ENCODE measurements around the gene RORC.
A peak's percentile ranks its signal among the peaks of the same experiment; 100 is the strongest.

RORC gene

GRCh38 chr1:151847867-151848596, 16.4 kb upstream of the RORC start:
- no peaks in the 10 kb centered on the region for H3K36me3 ChIP-seq (ENCODE audit: control insufficient read depth, insufficient read depth, low read length)
- H3K27ac ChIP-seq (ENCODE audit: low read depth, low read length), result no peak overlapping the region
- H3K4me1 ChIP-seq (ENCODE audit: control insufficient read depth, insufficient read depth, low read length), result peaks cover 18% of the 10 kb centered on the region
- H3K9ac ChIP-seq (ENCODE audit: low read length), result no peak overlapping the region
- H3K9me3 ChIP-seq (ENCODE audit: control insufficient read depth, insufficient read depth, low read depth, low read length), result no peaks in the 10 kb centered on the region
- H3K4me3 ChIP-seq (ENCODE audit: low read depth, low read length), result no peak overlapping the region
- H3K27me3 ChIP-seq (ENCODE audit: control insufficient read depth, insufficient read depth, low read length), result peaks cover 17% of the 10 kb centered on the region; the same call in 1 of the 2 replicates

- Histone ChIP-seq H3K27ac (ENCODE audit: low read depth, low read length) (no peak overlapping the region), H3K9me3 (ENCODE audit: control insufficient read depth, insufficient read depth, low read depth, low read length) (no peaks in the 10 kb centered on the region), H3K4me1 (ENCODE audit: control insufficient read depth, insufficient read depth, low read length) (peaks cover 18% of the 10 kb centered on the region), H3K27me3 (ENCODE audit: control insufficient read depth, insufficient read depth, low read length) (peaks cover 8% of the 10 kb centered on the region; the same call in 1 of the 2 replicates), H3K4me3 (ENCODE audit: low read depth, low read length) (no peak overlapping the region), H3K9ac (ENCODE audit: low read length) (peak overlapping the region; percentile 6), H3K36me3 (ENCODE audit: control insufficient read depth, insufficient read depth, low read length) (no peaks in the 10 kb centered on the region)
Observed at GRCh38 chr1:151846686-151847237, 15.2 kb upstream of the RORC start.

GRCh38 chr1:151846062-151846568, 14.5 kb upstream of the RORC start:
- H3K9me3 ChIP-seq (ENCODE audit: control insufficient read depth, insufficient read depth, low read depth, low read length), result no peaks in the 10 kb centered on the region
- peaks cover 6% of the 10 kb centered on the region; the same call in 1 of the 2 replicates for H3K27me3 ChIP-seq (ENCODE audit: control insufficient read depth, insufficient read depth, low read length)
- no peak overlapping the region for H3K27ac ChIP-seq (ENCODE audit: low read depth, low read length)
- peaks cover 18% of the 10 kb centered on the region for H3K4me1 ChIP-seq (ENCODE audit: control insufficient read depth, insufficient read depth, low read length)
- no peaks in the 10 kb centered on the region for H3K36me3 ChIP-seq (ENCODE audit: control insufficient read depth, insufficient read depth, low read length)
- no peak overlapping the region for H3K4me3 ChIP-seq (ENCODE audit: low read depth, low read length)
- peak overlapping the region; percentile 6 for H3K9ac ChIP-seq (ENCODE audit: low read length)

- Histone ChIP-seq H3K27me3 (ENCODE audit: control insufficient read depth, insufficient read depth, low read length) (peaks cover 26% of the 10 kb centered on the region), H3K4me1 (ENCODE audit: control insufficient read depth, insufficient read depth, low read length) (peaks cover 29% of the 10 kb centered on the region), H3K9me3 (ENCODE audit: control insufficient read depth, insufficient read depth, low read depth, low read length) (no peaks in the 10 kb centered on the region), H3K4me3 (ENCODE audit: low read depth, low read length) (no peak overlapping the region), H3K27ac (ENCODE audit: low read depth, low read length) (no peak overlapping the region), H3K36me3 (ENCODE audit: control insufficient read depth, insufficient read depth, low read length) (no peaks in the 10 kb centered on the region), H3K9ac (ENCODE audit: low read length) (no peak overlapping the region)
Observed at GRCh38 chr1:151843398-151843797, 11.8 kb upstream of the RORC start.

- no peak overlapping the region for H3K4me3 ChIP-seq (ENCODE audit: low read depth, low read length)
- H3K27me3 ChIP-seq (ENCODE audit: control insufficient read depth, insufficient read depth, low read length), result peaks cover 45% of the 10 kb centered on the region
- H3K9me3 ChIP-seq (ENCODE audit: control insufficient read depth, insufficient read depth, low read depth, low read length), result no peaks in the 10 kb centered on the region
- no peak overlapping the region for H3K9ac ChIP-seq (ENCODE audit: low read length)
- H3K27ac ChIP-seq (ENCODE audit: low read depth, low read length), result no peak overlapping the region
- H3K36me3 ChIP-seq (ENCODE audit: control insufficient read depth, insufficient read depth, low read length), result no peaks in the 10 kb centered on the region
- H3K4me1 ChIP-seq (ENCODE audit: control insufficient read depth, insufficient read depth, low read length), result peaks cover 15% of the 10 kb centered on the region
Observed at GRCh38 chr1:151841141-151841540, 9.5 kb upstream of the RORC start.

GRCh38 chr1:151840421-151840820, 8.8 kb upstream of the RORC start:
- no peaks in the 10 kb centered on the region for H3K9me3 ChIP-seq (ENCODE audit: control insufficient read depth, insufficient read depth, low read depth, low read length)
- no peak overlapping the region for H3K27ac ChIP-seq (ENCODE audit: low read depth, low read length)
- H3K27me3 ChIP-seq (ENCODE audit: control insufficient read depth, insufficient read depth, low read length), result peaks cover 45% of the 10 kb centered on the region
- peak overlapping the region; percentile 83 for H3K9ac ChIP-seq (ENCODE audit: low read length)
- no peaks in the 10 kb centered on the region for H3K36me3 ChIP-seq (ENCODE audit: control insufficient read depth, insufficient read depth, low read length)
- peaks cover 11% of the 10 kb centered on the region; the same call in 1 of the 2 replicates for H3K4me1 ChIP-seq (ENCODE audit: control insufficient read depth, insufficient read depth, low read length)
- peak overlapping the region; percentile 69 for H3K4me3 ChIP-seq (ENCODE audit: low read depth, low read length)

- Histone ChIP-seq H3K4me1 (ENCODE audit: control insufficient read depth, insufficient read depth, low read length) (peaks cover 11% of the 10 kb centered on the region; the same call in 1 of the 2 replicates), H3K27ac (ENCODE audit: low read depth, low read length) (peak within 1 kb of the TSS; percentile 52; the same call in 1 of the 2 replicates), H3K36me3 (ENCODE audit: control insufficient read depth, insufficient read depth, low read length) (no peaks in the 10 kb centered on the region), H3K9ac (ENCODE audit: low read length) (peak within 1 kb of the TSS; percentile 83), H3K4me3 (ENCODE audit: low read depth, low read length) (peak within 1 kb of the TSS; percentile 69), H3K27me3 (ENCODE audit: control insufficient read depth, insufficient read depth, low read length) (peaks cover 45% of the 10 kb centered on the region), H3K9me3 (ENCODE audit: control insufficient read depth, insufficient read depth, low read depth, low read length) (no peaks in the 10 kb centered on the region)
Observed at GRCh38 chr1:151839457-151840403, 8.1 kb upstream of the RORC start, which contains the start of gene C2CD4D. C2CD4D (minus strand) TSS chr1:151839820; CDS start chr1:151838989, 831 bp downstream.

- no peak overlapping the region for H3K9ac ChIP-seq (ENCODE audit: low read length)
Observed at GRCh38 chr1:151839082-151839412, 7.4 kb upstream of the RORC start.

GRCh38 chr1:151838222-151839081, 6.8 kb upstream of the RORC start:
- Histone ChIP-seq H3K36me3 (ENCODE audit: control insufficient read depth, insufficient read depth, low read length) (no peaks in the 10 kb centered on the region), H3K9ac (ENCODE audit: low read length) (no peak overlapping the region), H3K9me3 (ENCODE audit: control insufficient read depth, insufficient read depth, low read depth, low read length) (no peaks in the 10 kb centered on the region), H3K4me3 (ENCODE audit: low read depth, low read length) (peak overlapping the region; percentile 69), H3K27ac (ENCODE audit: low read depth, low read length) (no peak overlapping the region), H3K4me1 (ENCODE audit: control insufficient read depth, insufficient read depth, low read length) (peaks cover 11% of the 10 kb centered on the region; the same call in 1 of the 2 replicates), H3K27me3 (ENCODE audit: control insufficient read depth, insufficient read depth, low read length) (peaks cover 45% of the 10 kb centered on the region)

More at GRCh38 chr1:151839082-151839412, 7.4 kb upstream of the RORC start:
- no peak overlapping the region for H3K27ac ChIP-seq (ENCODE audit: low read depth, low read length)
- H3K9me3 ChIP-seq (ENCODE audit: control insufficient read depth, insufficient read depth, low read depth, low read length), result no peaks in the 10 kb centered on the region
- no peaks in the 10 kb centered on the region for H3K36me3 ChIP-seq (ENCODE audit: control insufficient read depth, insufficient read depth, low read length)
- H3K4me1 ChIP-seq (ENCODE audit: control insufficient read depth, insufficient read depth, low read length), result peaks cover 11% of the 10 kb centered on the region; the same call in 1 of the 2 replicates
- H3K4me3 ChIP-seq (ENCODE audit: low read depth, low read length), result peak overlapping the region; percentile 69
- peaks cover 45% of the 10 kb centered on the region for H3K27me3 ChIP-seq (ENCODE audit: control insufficient read depth, insufficient read depth, low read length)

GRCh38 chr1:151837884-151838221, 6.3 kb upstream of the RORC start:
- H3K9ac ChIP-seq (ENCODE audit: low read length), result no peak overlapping the region
- H3K27ac ChIP-seq (ENCODE audit: low read depth, low read length), result no peak overlapping the region
- H3K27me3 ChIP-seq (ENCODE audit: control insufficient read depth, insufficient read depth, low read length), result peaks cover 45% of the 10 kb centered on the region
- H3K9me3 ChIP-seq (ENCODE audit: control insufficient read depth, insufficient read depth, low read depth, low read length), result no peaks in the 10 kb centered on the region
- H3K4me3 ChIP-seq (ENCODE audit: low read depth, low read length), result peak overlapping the region; percentile 69
- no peaks in the 10 kb centered on the region for H3K36me3 ChIP-seq (ENCODE audit: control insufficient read depth, insufficient read depth, low read length)
- peaks cover 11% of the 10 kb centered on the region; the same call in 1 of the 2 replicates for H3K4me1 ChIP-seq (ENCODE audit: control insufficient read depth, insufficient read depth, low read length)

All from HUES6 (cell line).